Measurements from ENCODE around the gene PHF20.
A peak's percentile ranks its signal among the peaks of the same experiment; 100 is the strongest.
"Not testable (repeated sequence)": the region's sequence is repeated elsewhere in the genome, so short reads cannot be mapped to it uniquely, and the experiment has no call there.

The PHF20 gene

GRCh38 chr20:35771689-35772562 lies at the start of gene PHF20:
TSS of gene PHF20 (plus strand) at chr20:35772015. CDS start at chr20:35801523, 29,508 bp downstream.
- peak; percentile 92 for DNase-seq (ENCODE audit: low spot score)

- not testable (repeated sequence) for DNase-seq (ENCODE audit: low spot score)
These were observed 48.6 kb upstream of the PHF20 start for GRCh38 chr20:35723275-35723639.

GRCh38 chr20:35723652-35724320 lies 48.0 kb upstream of the PHF20 start:
- DNase-seq (ENCODE audit: low spot score): not testable (repeated sequence)

GRCh38 chr20:35724321-35725230 lies 47.2 kb upstream of the PHF20 start:
- DNase-seq (ENCODE audit: low spot score): no peak

GRCh38 chr20:35726842-35727711 lies 44.7 kb upstream of the PHF20 start:
- no peak for DNase-seq (ENCODE audit: low spot score)

GRCh38 chr20:35729283-35729807 lies 42.5 kb upstream of the PHF20 start:
- DNase-seq (ENCODE audit: low spot score): no peak

- DNase-seq (ENCODE audit: low spot score): no peak
These were observed 41.8 kb upstream of the PHF20 start for GRCh38 chr20:35729836-35730582.

GRCh38 chr20:35730583-35731468 lies 41.0 kb upstream of the PHF20 start:
- no peak for DNase-seq (ENCODE audit: low spot score)

GRCh38 chr20:35731469-35731788 lies 40.4 kb upstream of the PHF20 start:
- DNase-seq (ENCODE audit: low spot score): no peak

- no peak for DNase-seq (ENCODE audit: low spot score)
These were observed 39.8 kb upstream of the PHF20 start for GRCh38 chr20:35731862-35732643.

GRCh38 chr20:35732644-35732982 lies 39.2 kb upstream of the PHF20 start:
- DNase-seq (ENCODE audit: low spot score): no peak

- no peak for DNase-seq (ENCODE audit: low spot score)
These were observed 37.4 kb upstream of the PHF20 start for GRCh38 chr20:35734374-35734773.

- DNase-seq (ENCODE audit: low spot score): no peak
These were observed 36.8 kb upstream of the PHF20 start for GRCh38 chr20:35734777-35735649.

- DNase-seq (ENCODE audit: low spot score): no peak
These were observed 35.9 kb upstream of the PHF20 start for GRCh38 chr20:35735826-35736470.

GRCh38 chr20:35737865-35738333 lies 33.9 kb upstream of the PHF20 start:
- DNase-seq (ENCODE audit: low spot score): no peak

- no peak for DNase-seq (ENCODE audit: low spot score)
These were observed 33.2 kb upstream of the PHF20 start for GRCh38 chr20:35738410-35739179.

Measured in pons (tissue), 1 donor.